HEK293T (cell line): ENCODE results near the gene SAMHD1.
"Not testable (repeated sequence)": the region's sequence is repeated elsewhere in the genome, so short reads cannot be mapped to it uniquely, and the experiment has no call there.

Experiments
- CTCF ChIA-PET: fragments of 350-600 bp; formaldehyde crosslinking; extraction: SDS; loops from one replicate; lab custom pipeline; 2021; ENCODE audit warnings: antibody characterized with exemption, inconsistent platforms; lab: Yijun Ruan, JAX
- POLR2A ChIA-PET: fragments of 350-600 bp; formaldehyde crosslinking; extraction: SDS; loops from one replicate; lab custom pipeline; 2020; ENCODE audit warnings: antibody characterized with exemption, inconsistent platforms; lab: Yijun Ruan, JAX
- DNase-seq: peaks from one replicate; pipeline ENCODE4 v3.0.0; 2012; ENCODE audit warnings: mixed read lengths; ENCODE audit errors: extremely low spot score
- ARNT ChIP-seq: fragments of 450-650 bp; IDR thresholded peaks from 2 replicates; pipeline ENCODE4 v1.6.1; 2017; ENCODE audit warnings: mild to moderate bottlenecking
- BHLHE40 ChIP-seq: fragments of 450-650 bp; IDR thresholded peaks from 2 replicates; pipeline ENCODE4 v1.6.1; 2016; ENCODE audit warnings: mild to moderate bottlenecking, moderate library complexity, borderline replicate concordance
- CTBP1 ChIP-seq: fragments of 450-650 bp; IDR thresholded peaks from 2 replicates; pipeline ENCODE4 v1.6.1; 2016; ENCODE audit warnings: borderline replicate concordance
- ELF4 ChIP-seq: fragments of 450-650 bp; IDR thresholded peaks from 2 replicates; pipeline ENCODE4 v1.6.1; 2017; ENCODE audit warnings: antibody characterized with exemption
- FOXA1 ChIP-seq: fragments of 450-650 bp; IDR thresholded peaks from 2 replicates; pipeline ENCODE4 v1.6.1; 2016; ENCODE audit warnings: mild to moderate bottlenecking
- FOXK2 ChIP-seq: fragments of 450-650 bp; IDR thresholded peaks from 2 replicates; pipeline ENCODE4 v1.6.1; 2016; ENCODE audit warnings: mild to moderate bottlenecking
- FOXM1 ChIP-seq: fragments of 450-650 bp; IDR thresholded peaks from 2 replicates; pipeline ENCODE4 v1.6.1; 2017; ENCODE audit warnings: mild to moderate bottlenecking, borderline replicate concordance
- HDGF ChIP-seq: fragments of 450-650 bp; IDR thresholded peaks from 2 replicates; pipeline ENCODE4 v1.6.1; 2017; ENCODE audit warnings: antibody characterized with exemption, borderline replicate concordance
- L3MBTL2 ChIP-seq: fragments of 450-650 bp; conservative IDR thresholded peaks from 2 replicates; pipeline ENCODE4 v1.6.1; 2016; ENCODE audit warnings: mild to moderate bottlenecking
- LEF1 ChIP-seq: fragments of 450-650 bp; IDR thresholded peaks from 2 replicates; pipeline ENCODE4 v1.6.1; 2017; ENCODE audit warnings: mild to moderate bottlenecking, borderline replicate concordance
- NFRKB ChIP-seq: fragments of 450-650 bp; IDR thresholded peaks from 2 replicates; pipeline ENCODE4 v1.6.1; 2016; ENCODE audit warnings: mild to moderate bottlenecking, moderate library complexity
- SP1 ChIP-seq: fragments of 450-650 bp; IDR thresholded peaks from 2 replicates; pipeline ENCODE4 v1.6.1; 2017
- SUZ12 ChIP-seq: fragments of 450-650 bp; IDR thresholded peaks from 2 replicates; pipeline ENCODE4 v1.6.1; 2016; ENCODE audit warnings: mild to moderate bottlenecking
- TARDBP ChIP-seq: fragments of 450-650 bp; IDR thresholded peaks from 2 replicates; pipeline ENCODE4 v1.6.1; 2016
- ZNF384 ChIP-seq: fragments of 450-650 bp; IDR thresholded peaks from 2 replicates; pipeline ENCODE4 v1.6.1; 2016
- TF ChIP-seq, protein P1 (sequence below): fragments of 450-650 bp; IDR thresholded peaks from 2 replicates; pipeline ENCODE4 v1.6.1; 2016

Gene SAMHD1

DNA sequence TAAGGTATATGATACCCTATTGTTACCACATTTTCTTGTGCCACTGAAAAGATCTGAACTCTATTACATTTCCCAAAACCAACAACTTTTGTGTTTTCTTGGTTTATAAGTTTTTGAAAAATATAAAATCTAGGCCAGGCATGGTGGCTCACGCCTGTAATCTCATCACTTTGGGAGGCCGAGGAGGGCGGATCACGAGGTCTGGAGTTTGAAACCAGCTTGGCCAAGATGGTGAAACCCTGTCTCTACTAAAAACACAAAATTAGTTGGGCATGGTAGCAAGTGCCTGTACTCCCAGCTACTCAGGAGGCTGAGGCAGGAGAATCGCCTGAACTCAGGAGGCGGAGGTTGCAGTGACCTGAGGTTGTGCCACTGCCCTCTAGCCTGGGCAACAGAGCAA, 34.3 kb downstream of the SAMHD1 start:
- DNase-seq: no peak
- CTCF ChIA-PET: no interaction called here
- TF ChIP-seq BHLHE40: no peak
- TF ChIP-seq FOXK2: no peak
- TF ChIP-seq NFRKB: no peak
- TF ChIP-seq ARNT: no peak
- no peak for TF ChIP-seq SP1
- TF ChIP-seq SUZ12: no peak
- no peak for TF ChIP-seq CTBP1
- no peak for TF ChIP-seq FOXM1
- POLR2A ChIA-PET: no interaction called here

DNA sequence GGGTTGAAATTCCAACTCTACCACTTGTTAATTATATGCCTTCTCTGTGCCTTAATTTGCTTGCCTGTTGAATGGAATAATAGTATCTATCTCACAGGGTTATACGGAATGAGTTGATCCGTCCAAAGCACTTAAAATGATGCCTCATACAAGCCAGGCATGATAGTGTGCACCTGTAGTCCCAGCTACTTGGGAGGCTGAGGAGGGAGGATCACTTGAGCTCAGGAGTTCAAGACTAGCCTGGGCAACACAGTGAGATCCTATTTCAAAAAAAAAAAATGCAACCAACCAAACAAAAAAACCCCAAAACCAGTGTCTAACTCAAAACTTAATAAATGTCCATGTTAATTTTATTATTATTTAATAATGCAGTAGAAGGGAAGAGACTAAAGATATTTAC, 35.3 kb downstream of the SAMHD1 start:
- ChIA-PET POLR2A (no interaction called here), CTCF (no interaction called here)
- no peak for DNase-seq
- no peak for TF ChIP-seq ARNT
- no peak for TF ChIP-seq SUZ12
- TF ChIP-seq FOXK2: no peak
- no peak for TF ChIP-seq LEF1

DNA sequence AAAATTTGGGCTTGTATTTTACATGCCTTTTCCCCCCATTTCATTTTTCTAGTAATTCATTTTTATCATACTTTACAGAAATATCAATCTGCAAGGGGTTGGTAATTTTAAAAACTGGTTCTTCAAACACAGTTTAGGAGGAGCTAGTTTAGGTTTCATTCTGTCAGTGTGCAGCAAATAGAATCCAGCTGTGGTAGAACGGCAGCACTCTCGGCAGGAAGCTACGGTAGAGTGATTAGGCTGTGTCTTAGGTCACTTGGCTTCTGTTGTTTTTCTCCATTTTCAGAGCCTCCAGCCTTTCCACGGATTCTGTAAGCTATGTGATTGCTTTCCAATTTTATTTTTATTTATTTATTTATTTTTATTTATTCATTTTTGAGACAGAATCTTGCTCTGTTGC, 42.9 kb downstream of the SAMHD1 start:
- CTCF ChIA-PET: no interaction called here
- POLR2A ChIA-PET: no interaction called here
- no peak for DNase-seq
- TF ChIP-seq LEF1 (no peak), FOXK2 (no peak), ARNT (no peak), L3MBTL2 (no peak)

DNA sequence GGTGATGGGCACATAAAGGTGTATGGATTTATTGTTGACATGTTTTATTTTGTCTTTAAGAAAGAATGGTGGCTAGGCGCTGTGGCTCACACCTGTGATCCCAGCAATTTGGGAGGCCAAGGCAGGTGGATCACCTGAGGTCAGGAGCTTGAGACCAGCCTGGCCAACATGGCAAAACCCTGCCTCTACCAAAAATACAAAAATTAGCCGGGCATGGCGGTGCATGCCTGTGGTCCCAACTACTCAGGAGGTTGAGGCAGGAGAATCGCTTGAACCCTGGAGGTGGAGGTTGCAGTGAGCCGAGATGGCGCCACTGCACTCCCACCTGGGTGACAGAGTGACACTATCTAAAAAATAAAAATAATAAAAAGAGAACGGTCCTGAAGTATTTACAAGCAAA, 45.4 kb downstream of the SAMHD1 start:
- CTCF ChIA-PET, DNase-seq: not testable (repeated sequence)
- POLR2A ChIA-PET: interaction anchor here (0.6 kb wide), 1 partner anchor 554 kb away, joined by 3 read pairs; no protein-coding TSS in a partner anchor

DNA sequence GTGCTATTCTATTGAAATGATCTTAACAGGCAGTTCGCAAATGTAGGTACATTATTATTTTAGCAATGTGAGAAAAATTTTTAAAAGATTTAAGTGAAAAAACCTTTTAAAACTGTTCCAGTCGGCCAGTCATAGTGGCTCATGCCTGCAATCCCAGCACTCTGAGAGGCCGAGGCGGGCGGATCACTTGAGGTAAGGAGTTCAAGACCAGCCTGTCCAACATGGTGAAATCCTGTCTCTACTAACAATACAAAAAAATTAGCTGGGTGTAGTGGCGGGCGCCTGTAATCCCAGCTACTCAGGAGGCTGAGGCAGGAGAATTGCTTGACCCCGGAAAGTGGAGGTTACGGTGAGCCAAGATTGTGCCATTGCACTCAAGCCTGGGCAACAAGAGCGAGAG, 45.9 kb downstream of the SAMHD1 start:
- POLR2A ChIA-PET, CTCF ChIA-PET, DNase-seq: not testable (repeated sequence)

DNA sequence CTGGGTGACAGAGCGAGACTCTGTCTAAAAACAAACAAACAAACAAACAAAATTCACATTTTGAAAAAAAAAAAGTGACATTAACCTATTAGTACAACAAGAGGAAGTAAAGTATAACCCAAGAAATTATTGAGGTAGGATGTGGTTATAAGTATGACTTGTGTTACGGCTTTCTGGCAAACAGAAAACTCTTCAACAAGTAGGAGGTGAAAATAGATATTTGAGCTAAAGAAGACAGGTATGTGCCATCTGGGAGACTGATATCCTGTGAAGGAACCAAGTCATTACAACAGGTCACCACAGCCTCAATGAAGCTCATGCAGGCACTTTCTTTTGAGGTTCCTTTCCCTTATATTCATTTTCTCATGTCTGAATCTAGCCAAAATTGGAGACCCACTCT, 46.8 kb downstream of the SAMHD1 start:
- ChIA-PET POLR2A (no interaction called here), CTCF (no interaction called here)
- TF ChIP-seq ELF4 (no peak), CTBP1 (no peak)
- DNase-seq: no peak

DNA sequence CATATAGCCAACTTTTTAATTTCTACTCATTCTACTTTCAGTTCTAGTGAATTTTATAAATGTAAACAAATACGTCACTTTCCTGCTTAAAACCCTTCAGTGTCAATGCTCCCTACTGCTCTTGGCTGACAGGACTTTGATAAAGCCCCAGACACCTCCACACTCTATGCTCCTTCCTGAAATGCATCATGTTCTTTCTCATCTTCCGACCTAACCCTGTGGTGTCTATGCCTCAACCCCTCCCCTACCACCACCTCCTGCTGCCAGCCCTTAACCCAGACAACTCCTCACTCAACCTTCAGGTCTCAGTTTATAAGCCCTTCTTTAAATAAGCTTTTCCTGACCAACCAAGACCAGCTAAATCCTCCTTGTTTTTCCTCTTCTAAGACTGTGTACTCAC, 56.5 kb downstream of the SAMHD1 start:
- POLR2A ChIA-PET: no interaction called here
- CTCF ChIA-PET: no interaction called here
- DNase-seq: no peak
- TF ChIP-seq FOXK2 (no peak), FOXM1 (no peak)

DNA sequence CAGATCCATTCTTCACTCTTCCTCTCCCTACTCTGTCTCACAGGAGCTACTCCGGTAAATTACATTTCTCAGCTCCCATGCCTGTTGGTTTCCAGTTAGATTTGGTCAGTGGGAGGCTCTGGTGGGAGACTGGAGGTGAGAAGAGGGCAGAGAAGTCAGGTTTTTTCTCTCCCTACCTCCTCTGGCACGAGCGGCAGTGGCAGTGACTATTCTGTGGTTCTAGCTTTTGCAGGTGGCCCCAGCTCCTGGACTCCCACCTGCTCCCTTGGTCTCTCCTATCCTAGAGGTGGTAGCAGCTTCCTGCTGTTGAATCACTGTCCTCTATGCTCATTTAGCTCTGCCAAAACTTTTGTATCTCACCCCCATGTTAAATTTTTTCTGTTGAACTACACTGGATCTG, 57.7 kb downstream of the SAMHD1 start:
- ChIA-PET POLR2A (no interaction called here), CTCF (no interaction called here)
- DNase-seq: no peak
- TF ChIP-seq BHLHE40 (no peak), NFRKB (no peak), FOXK2 (no peak), HDGF (no peak), ELF4 (no peak), L3MBTL2 (no peak), FOXA1 (no peak), ARNT (no peak), LEF1 (no peak)

DNA sequence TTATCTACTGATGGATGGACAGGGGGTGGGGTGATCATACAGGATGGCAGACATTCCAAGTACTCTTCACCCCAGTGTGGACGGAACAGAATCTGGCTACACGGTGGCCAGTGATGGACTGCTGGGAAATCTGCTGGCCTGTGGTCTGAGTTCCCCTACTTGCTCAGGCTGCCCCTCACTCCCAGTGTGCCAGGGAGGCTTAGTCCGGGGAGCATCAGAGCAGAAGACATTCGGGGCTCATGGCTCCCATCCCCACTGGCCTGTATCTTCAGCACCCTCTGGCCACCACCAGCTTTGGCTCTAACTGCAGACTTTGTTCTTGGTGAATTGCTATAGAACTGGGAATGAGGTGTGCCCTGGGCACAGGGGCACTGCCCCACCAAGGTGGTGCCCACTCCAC, 60.3 kb downstream of the SAMHD1 start:
- POLR2A ChIA-PET: no interaction called here
- TF ChIP-seq, protein P1, sequence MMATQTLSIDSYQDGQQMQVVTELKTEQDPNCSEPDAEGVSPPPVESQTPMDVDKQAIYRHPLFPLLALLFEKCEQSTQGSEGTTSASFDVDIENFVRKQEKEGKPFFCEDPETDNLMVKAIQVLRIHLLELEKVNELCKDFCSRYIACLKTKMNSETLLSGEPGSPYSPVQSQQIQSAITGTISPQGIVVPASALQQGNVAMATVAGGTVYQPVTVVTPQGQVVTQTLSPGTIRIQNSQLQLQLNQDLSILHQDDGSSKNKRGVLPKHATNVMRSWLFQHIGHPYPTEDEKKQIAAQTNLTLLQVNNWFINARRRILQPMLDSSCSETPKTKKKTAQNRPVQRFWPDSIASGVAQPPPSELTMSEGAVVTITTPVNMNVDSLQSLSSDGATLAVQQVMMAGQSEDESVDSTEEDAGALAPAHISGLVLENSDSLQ: no peak
- TF ChIP-seq CTBP1 (no peak), FOXM1 (no peak), SUZ12 (no peak), LEF1 (no peak), FOXK2 (no peak), TARDBP (no peak), BHLHE40 (no peak), FOXA1 (no peak), L3MBTL2 (no peak)
- CTCF ChIA-PET: no interaction called here
- DNase-seq: no peak

DNA sequence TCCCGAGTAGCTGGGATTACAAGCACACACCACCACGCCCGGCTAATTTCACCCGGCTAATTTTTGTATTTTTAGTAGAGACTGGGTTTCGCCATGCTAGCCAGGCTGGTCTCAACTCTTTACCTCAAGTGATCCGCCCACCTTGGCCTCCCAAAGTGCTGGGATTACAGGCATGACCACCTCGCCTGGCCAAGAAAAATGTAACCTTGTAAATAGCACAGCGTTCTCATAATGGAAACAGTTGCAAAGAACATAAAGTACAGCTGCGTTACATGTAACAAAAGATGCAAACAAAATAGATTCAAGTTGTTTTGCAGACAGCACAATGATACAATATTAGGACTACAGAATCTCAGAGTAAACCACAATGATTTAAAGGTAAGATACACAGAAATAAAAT, 60.9 kb downstream of the SAMHD1 start:
- ChIA-PET POLR2A (no interaction called here), CTCF (no interaction called here)
- DNase-seq: no peak
- TF ChIP-seq TARDBP (no peak), CTBP1 (no peak), NFRKB (no peak), SUZ12 (no peak), ARNT (no peak), SP1 (no peak), FOXA1 (no peak), HDGF (no peak), ZNF384 (no peak), FOXK2 (no peak), BHLHE40 (no peak), LEF1 (no peak), ELF4 (no peak)
- TF ChIP-seq, protein P1: no peak
